HG03520 (cell line): Measurements from ENCODE around the gene GALNT1.
"Not testable (repeated sequence)": the region's sequence is repeated elsewhere in the genome, so short reads cannot be mapped to it uniquely, and the experiment has no call there.

ENCODE experiments used
- ATAC-seq: cut with Tn5 transposase; IDR thresholded peaks from one replicate; pipeline ENCODE4 v1.9.1; 2021; ENCODE audit warnings: mild to moderate bottlenecking, moderate library complexity; ENCODE audit not compliant: unreplicated experiment

The GALNT1 gene

DNA sequence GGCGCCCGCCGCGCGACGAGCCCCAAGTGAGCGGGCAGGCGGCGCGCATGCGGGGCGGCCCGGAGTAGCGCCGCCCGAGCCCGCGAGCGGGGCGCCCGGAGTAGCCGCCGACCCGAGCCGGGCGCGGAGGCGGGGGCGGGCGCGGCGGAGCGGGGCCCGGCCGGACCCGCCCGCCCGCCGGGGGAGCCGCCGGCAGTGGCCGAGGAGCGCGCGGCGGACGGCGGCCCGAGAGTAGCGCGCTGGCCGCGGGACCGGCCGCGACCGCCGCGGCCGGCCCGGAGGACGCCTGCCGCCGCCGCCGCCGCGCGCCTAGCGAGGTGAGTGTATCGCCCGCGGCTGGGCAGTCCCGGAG, at the start of gene GALNT1:
Gene GALNT1 (plus strand): TSS at position 195 of the 352 bp plus-strand sequence. CDS start 72,923 bp downstream, outside the sequence.
- ATAC-seq, result no peak

DNA sequence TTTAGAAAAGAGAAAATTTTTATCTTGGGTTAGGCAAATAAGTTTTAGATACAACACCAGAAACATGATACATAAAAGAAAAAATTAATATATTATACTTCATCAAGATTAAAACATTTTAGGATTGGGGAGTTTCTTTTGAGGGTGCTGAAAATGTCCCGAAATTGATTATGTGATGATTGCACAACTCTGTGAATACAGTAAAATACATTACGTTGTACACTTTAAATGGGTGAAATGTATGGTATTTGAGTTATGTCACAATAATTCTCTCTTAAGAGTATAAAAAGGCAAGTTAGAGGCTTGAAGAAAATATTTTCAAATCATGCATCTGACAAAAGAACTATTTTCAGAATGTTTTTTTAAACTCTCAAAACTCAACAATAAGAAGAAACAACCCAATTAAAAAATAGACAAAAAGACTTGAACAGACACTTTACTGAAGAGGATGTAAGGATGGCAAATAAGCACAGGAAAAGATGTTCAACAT, 47.6 kb upstream of the GALNT1 start:
- no peak for ATAC-seq

DNA sequence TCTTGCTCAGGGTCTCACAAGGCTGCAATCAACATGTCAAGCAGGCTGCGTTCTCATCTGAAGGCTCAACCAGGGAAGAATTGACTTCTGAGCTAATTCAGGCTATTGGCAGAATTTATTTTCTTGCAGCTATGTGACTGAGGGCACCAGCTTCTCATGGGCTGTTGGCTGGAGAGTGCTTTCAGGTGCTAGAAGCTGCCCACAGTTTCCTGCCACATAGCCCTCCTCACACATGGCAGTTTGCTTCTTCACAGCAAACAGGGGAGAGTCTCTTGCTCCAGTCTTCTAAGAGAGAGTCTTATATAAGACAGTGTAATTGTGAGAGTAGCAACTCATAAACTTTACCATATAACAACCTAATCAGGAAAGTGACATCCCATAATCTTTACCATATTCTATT, 46.2 kb upstream of the GALNT1 start:
- ATAC-seq, result no peak

DNA sequence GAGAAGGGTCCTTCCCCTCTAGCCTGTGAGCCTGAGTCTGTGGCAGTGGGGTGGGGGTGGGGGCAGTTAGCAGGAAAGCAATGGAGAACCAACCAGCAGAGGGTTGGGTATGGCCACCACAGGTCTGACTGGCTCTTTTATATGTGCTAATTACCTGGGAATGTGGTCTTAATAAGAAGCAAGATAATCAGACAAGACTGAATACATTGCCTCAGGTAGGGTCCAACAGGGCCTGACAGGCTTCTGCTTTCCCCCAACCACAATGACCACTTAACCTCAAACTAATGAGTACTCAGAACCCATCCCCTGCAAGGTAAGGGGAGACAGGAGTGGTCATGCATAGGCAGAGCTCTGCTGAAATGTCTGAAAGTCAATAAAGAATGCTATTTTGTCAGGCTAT, 39.2 kb upstream of the GALNT1 start:
- no peak for ATAC-seq

DNA sequence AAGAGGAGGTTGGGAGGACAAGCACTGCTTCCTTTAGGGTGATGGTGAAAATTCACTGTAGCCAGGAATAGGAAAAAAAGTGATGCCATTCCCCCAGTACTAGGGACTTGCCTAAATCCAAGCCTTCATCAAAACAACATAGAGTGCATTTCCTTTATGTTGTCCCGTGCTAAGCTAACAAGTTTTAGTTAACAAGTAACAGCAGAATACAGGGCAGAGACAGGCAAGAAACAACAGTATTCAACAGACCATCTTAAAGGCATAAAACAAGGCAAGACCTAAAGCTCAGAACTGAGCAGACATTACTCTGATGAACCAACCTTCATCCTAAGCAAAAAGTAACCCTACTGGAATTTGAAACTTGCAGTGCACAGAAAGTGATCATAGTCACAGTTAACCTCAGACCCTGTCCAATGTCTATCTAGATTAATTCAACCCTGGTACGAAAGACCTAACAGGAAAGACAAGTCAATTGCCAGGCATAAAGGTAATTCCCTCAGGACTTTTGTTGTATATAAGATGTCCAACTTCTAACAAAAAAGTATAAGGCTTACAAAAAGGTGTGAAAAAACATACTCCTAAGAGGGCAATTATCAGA, 34.4 kb upstream of the GALNT1 start:
- ATAC-seq, result no peak

DNA sequence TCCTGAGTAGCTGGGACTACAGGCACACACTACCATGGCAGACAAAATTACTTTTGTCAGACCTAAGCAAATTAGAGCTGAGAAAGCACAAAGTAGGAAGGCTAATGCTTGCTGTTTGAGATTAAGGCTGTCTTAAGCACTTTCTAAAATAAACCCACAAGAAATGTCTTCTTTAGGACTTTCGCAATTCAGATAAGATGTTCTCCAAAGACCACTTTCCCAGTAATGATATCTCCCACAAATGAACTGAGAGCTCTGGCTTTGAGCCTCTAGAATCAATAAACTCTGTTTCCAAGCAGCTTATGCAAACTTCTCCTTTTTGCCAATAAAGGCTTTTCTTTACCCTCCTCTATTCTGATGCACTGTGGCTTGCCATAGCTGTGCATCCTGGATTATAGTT, 32.0 kb upstream of the GALNT1 start:
- no peak for ATAC-seq

DNA sequence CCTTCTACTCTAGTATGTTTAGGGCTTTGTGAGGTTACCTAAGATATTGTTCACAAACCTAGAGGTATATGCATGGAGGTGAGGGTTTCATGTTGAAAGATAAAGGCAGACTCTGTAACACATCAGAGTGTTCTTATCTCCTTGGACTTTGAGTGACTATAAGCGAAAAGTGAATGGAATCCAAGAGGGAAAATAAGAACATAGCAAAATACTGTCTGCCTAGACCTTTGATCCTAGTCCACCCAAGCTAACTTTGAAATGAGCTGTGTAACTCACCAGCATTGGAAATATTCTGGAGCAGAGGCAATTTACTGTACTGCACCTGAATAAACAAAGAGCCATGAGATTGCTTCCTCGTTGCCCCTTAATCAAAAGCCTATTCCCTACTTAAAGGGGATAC, 28.2 kb upstream of the GALNT1 start:
- ATAC-seq, result no peak

DNA sequence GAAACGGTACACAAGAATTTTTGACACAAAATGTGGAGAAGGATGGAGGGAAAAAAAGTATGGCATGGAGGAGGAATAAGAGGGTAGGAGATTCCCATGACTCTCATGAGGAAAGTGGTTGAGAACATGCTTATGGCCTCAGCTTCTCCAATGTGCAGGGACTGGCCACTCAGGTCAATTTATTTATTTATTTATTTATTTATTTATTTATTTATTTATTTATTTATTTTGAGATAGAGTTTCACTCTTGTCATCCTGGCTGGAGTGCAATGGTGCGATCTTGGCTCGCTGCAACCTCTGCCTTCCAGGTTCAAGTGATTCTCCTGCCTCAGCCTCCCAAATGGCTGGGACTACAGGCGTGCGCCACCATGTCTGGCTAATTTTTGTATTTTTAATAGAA, 26.0 kb upstream of the GALNT1 start:
- ATAC-seq, result not testable (repeated sequence)

DNA sequence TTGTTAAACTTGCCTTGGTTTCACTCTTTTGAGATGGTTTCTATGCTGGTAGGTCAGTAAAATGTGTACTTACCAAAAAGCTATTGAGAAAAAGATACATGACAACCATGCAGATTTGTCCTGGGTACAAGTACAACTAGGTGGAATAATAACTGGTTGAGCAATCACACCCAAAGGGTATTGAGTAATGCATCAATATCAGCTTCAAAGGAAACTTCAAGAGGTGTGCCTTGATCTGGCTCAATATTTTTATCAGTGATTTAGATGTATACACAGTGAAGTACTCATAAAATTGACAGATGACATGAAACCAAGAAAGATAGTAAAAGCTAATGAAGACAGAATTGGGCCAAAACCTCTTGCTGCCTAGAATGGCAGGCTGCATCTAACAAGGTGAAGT, 21.7 kb upstream of the GALNT1 start:
- ATAC-seq, result no peak

DNA sequence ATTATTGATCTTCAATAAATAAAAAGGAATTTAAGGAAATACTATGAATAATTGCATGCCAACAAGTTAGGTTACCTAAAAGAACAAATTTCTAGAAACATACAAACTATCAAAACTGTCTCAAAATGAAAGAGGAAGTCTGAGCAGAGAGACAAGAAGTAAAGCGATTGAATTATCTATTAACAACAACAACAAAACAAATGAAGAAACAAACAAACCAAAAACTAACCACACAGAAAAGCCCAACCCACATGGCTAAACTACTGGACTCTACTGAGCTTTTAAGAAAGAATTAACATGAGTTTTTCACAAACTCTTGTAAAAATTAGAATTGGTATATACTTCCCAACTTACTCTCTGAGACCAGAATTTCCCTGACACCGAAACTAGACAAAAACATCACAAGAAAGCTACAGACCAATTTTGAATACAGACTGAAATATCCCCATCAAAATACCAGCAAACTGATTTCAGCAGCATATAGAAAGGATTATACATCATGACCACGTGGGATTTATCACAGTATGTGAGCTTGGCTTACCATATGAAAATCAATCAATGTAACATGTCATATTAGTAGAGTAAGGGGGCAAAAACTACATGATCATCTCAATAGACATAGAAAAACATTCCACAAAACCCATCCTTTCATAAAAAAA, 16.6 kb upstream of the GALNT1 start:
- no peak for ATAC-seq

DNA sequence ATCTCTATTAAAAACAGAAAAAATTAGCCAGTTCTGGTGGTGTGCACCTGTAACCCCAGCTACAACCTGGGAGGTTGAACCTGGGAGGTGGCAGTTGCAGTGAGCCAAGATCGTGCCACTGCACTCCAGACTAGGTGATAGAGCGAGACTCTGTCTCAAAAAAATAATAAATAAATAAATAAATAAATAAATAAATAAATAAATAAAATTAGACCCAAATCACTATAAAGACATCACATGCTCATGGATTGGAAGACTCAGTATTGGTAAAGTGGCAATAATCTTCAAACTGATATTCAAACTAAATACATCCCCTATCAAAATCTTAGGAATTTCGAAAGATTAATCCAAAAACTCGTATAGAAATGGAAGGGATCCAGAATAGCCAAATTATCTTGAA, 15.5 kb upstream of the GALNT1 start:
- no peak for ATAC-seq

DNA sequence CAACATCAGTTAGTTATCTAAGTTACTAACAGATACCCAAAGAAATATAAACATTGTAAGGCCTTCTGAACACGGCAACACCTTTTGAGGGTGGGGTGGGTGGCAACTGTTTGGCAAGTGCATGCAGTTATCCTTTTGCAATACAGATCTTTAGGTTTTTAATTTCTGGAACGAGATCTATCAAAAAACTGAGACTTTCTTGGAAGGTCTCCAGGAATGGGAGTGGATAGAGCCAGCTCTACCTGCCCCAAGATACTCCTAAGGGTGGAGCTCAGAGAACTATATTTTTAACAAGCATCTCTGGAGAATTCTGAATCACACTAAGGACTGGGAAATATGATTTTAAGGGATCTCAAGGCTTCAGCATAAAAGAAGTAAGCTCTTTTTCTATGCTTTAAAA, 11.4 kb upstream of the GALNT1 start:
- no peak for ATAC-seq

DNA sequence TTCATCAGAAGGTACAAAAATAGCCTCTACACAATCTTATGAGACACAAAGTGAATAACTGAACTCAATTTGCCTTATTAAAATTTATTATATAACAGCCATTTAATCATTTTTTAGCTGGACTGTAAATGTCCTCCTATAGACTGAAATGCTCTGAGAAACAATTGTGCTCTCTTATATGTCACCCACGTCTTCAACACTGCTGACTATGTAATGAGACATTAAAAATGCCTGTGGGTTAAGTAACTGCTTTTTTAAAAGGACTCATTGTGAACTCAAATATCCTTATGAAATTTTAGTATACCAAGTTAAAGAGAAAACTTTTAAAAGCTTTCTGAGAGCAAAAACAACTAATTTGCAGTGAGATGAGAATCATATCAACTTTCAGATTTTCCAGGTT, 10.4 kb upstream of the GALNT1 start:
- ATAC-seq, result no peak

DNA sequence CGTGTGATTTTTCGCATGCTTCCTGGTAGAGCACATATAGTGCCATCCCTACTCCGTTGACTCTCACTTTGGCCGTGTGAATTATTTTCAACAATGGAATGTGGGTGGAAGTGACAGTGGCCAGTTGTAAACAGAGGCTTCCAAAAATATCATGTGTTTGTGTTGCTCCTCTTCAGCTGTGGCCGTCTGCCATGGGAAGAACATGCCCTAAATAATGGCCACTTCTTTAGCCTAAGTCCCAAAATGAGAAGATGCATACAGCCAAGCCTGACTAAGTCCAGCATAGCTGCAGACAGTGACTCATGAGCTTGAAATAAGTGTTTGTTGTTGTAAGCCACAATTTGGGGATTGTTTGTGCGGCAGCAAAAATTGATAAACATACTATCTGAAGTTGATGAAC, 8.9 kb upstream of the GALNT1 start:
- no peak for ATAC-seq

DNA sequence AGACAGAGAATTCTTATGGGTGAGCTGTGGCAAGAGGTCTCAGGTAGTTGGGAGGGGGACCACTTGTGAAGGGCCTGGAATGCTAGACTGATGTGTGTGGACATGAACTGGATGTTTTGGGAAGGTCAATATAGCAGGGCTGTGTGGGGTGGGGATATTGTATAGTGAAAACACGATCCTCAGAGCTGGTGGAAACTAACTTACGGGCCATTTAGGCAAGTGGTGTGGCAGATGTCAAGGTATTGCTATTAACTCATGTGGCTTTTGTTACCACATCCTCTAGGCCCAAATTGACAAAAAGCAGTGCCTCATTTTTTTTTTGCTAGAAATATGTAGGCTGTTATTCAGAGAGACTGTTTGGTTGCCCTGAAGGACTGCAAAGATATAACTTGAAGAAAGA, 8.0 kb upstream of the GALNT1 start:
- no peak for ATAC-seq

DNA sequence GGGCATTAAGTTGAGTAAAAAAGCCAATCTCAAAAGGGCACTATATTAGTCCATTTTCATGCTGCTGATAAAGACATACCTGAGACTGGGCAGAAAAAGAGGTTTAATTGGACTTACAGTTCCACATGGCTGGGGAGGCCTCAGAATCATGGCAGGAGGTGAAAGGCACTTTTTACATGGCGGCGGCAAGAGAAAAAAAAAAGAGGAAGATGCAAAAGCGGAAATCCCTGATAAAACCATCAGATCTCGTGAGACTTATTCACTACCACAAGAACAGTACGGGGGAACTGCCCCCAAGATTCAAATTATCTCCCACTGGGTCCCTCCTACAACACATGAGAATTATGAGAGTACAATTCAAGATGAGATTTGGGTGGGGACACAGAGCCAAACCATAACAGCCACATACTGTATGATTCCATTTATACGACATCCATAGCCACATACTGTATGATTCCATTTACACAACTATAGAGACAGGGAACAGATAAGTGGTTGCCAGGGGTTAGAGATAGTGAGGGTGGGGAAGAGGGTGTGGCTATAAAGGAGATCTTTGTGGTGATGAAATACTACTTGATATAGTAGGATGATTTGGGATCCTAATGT, 5.2 kb upstream of the GALNT1 start:
- not testable (repeated sequence) for ATAC-seq

DNA sequence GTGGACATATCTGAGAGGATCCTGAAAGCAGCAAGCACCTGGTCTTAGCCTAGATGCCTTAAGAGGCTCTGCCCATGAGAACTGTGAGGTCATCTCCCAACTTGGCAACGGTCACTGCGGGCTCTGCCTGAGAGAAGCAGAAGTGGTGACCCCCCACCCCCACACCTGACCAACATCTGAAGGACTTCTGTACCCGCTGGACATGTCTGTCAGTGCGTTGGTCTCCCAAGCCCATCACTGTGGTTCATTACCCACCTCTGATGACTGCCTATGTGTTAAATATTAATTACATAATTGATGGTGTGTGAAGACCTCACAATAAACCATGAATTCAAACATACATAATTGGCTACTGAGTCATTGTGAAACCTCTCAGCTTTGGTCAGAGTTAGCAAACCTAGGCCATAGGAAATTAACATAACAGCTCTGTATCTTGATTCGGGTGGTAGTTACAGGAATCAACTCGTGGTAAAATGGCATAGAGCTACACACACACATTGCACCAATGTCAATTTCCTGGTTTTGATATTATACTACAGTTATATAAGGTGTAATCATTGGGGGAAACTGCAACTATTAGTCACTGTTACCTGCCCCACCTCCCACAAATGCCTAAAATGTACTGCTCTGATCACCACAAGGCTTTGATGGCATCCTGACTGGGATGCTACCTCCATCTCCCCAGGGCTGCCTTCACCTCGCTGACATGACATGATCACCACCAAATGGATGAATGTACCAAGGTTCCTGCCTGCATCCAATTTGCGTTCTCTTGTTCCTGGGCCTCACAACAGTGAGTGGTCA, 4.3 kb upstream of the GALNT1 start:
- peak; percentile 42 for ATAC-seq

DNA sequence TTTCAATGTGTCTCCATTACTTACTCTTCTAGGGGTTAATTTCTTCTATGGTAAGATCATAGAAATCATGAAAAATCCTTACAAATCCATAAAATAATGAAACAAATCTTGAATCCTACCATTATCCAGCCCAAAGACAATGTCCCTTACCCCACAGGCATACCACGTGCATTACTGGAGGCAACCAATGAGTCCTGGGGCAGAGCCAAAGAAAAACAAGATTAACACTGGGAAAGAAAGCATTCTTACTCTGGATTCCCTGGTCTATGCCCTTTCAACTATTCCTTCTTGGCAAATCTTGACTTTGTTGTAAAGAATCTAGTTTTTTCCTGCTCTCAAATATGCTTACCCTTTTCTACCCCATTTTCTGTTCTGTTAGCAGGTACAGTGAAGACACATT, 3.1 kb upstream of the GALNT1 start:
- no peak for ATAC-seq

DNA sequence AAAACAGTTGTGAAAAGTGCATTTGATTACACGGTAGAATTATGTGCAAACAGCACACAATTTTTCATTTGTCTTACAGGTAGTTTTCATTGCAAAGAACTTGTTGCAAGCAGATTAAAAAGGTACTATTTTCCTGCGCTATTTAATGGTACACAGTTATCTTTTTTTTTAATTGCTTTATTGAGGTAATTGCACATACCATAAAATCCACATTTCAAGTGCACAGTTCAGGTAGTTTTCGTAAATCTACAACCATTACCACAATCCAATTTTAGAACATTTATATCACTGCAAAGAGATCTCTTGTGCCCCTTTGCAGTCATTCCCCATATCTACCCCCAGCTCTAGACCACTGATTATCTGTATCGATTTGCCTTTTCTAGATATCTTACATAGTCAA, 2.6 kb upstream of the GALNT1 start:
- no peak for ATAC-seq

DNA sequence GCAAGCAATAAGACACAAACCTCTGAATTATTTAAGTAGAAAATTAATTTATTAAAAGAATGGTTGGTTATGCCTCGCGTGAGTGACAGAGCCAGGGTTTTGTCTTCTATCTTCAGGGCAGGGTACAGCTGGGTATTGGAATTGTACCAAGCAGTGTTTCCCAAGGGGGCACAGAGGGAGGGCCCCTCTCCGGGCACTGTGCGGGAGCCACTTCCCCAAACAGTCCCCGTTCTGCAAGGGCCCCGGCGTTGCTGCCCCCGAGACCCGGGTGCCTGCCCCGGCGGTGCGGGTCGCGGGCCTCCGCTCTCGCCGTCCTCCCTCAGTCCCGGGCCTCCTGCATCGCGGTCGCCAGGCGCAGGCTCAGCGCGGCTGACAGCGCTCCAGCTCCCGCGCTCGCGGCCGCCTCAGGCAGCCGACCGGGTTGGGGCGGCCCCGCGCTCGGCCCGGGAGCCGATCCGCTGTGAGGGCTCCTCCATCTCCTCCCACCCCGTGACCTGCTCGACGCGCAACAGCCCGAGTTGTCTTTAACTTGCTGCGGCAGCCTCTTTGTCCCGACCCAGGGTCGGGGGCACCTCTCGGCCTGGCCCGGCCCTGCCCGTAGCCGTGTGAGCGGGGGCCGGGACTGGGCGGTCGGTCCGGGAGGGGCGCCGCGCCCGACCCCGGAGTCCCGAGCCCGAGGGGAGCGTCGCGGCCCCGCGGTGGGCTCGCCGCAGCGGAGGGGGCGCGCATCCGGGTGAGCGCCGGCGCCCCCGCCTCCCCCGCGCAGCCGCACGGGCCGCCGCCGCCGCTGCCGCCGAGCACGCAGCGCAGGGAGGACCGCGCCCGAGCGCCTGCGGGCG, 620 bp upstream of the GALNT1 start:
- ATAC-seq, result peak; percentile 42
